ENCODE measurements around the gene CDK2AP2. TPM values are rescaled to one million over a fixed set of nuclear protein-coding genes. Genes with fewer than 3 reads are reported as not detected.

CDK2AP2 gene
- total and polyA plus RNA-seq, 2 donors (not counting 3 experiments of a cell fraction or from before 2014, with no cell fraction given), result 81.2 to 143 TPM

GRCh38 chr11:67484847-67485311 is 23.1 kb downstream of the CDK2AP2 start:
- BruUV-seq (replicated peaks), result no TSS peak
- Histone ChIP-seq H4K20me1 (replicated peaks; ENCODE audit: control insufficient read depth, extremely low read depth, insufficient read depth, low read length) (no peaks in the 10 kb centered on the region), H3K9me1 (replicated peaks; ENCODE audit: control insufficient read depth, extremely low read depth, insufficient read depth, low read length) (no peaks in the 10 kb centered on the region), H2AFZ (ENCODE audit: low read depth, low read length) (no peak overlapping the region), H3K4me1 (ENCODE audit: control insufficient read depth, extremely low read depth, insufficient read depth, low read length) (no peaks in the 10 kb centered on the region), H3K79me2 (ENCODE audit: control insufficient read depth, insufficient read depth, low read length) (no peaks in the 10 kb centered on the region), H3K27ac (ENCODE audit: insufficient read depth, low read depth, low read length) (no peak overlapping the region), H3K36me3 (ENCODE audit: control insufficient read depth in 2 of 2, extremely low read depth in 1 of 2, insufficient read depth in 2 of 2, low read length in 2 of 2) (peaks cover 0 to 3% of the 10 kb centered on the region in 2 experiments), H3K9ac (replicated peaks; ENCODE audit: extremely low read depth, insufficient read depth, low read length) (no peak overlapping the region), H3K9me3 (replicated peaks; ENCODE audit: control insufficient read depth, insufficient read depth, low read length) (no peaks in the 10 kb centered on the region), H3K27me3 (ENCODE audit: control insufficient read depth in 2 of 2, insufficient read depth in 2 of 2, low read length in 2 of 2) (no peaks in the 10 kb centered on the region), H3K4me2 (ENCODE audit: insufficient read depth, low read length) (no peak overlapping the region), H3K4me3 (replicated peaks in 1 of 3; ENCODE audit: insufficient read depth in 1 of 3, low read depth in 1 of 3, low read length in 3 of 3) (no peak overlapping the region)
- no peak for FAIRE-seq
- ChIA-PET CTCF (no interaction called here), POLR2A (no interaction called here)
- dilution Hi-C loops (cut with MboI; ENCODE audit: extremely low pct_ligation_motif_present, low sequenced_read_pairs) (no loop called here), intact Hi-C loops (cut with micrococcal nuclease) (no loop called here)
- TF ChIP-seq POLR2AphosphoS5 (IDR thresholded peaks at IDR 0.05; ENCODE audit: insufficient read depth, low read depth, low read length), result no peak
- no peak for TF ChIP-seq MAX (IDR thresholded peaks at IDR 0.05; ENCODE audit: insufficient read depth, insufficient read length)
- TF ChIP-seq GATA2 (IDR thresholded peaks at IDR 0.05; ENCODE audit: insufficient read depth, insufficient read length, low read depth, low read length), result no peak
- no peak for DNase-seq (ENCODE audit: low read depth, low spot score)

GRCh38 chr11:67483831-67484665 is 23.9 kb downstream of the CDK2AP2 start:
- FAIRE-seq (no peak), DNase-seq (ENCODE audit: low read depth, low spot score) (no peak)
- ChIA-PET CTCF (no interaction called here), POLR2A (no interaction called here)
- Histone ChIP-seq H2AFZ (ENCODE audit: low read depth, low read length) (no peak overlapping the region), H3K4me1 (ENCODE audit: control insufficient read depth, extremely low read depth, insufficient read depth, low read length) (no peaks in the 10 kb centered on the region), H3K27me3 (ENCODE audit: control insufficient read depth in 2 of 2, insufficient read depth in 2 of 2, low read length in 2 of 2) (no peaks in the 10 kb centered on the region), H3K79me2 (ENCODE audit: control insufficient read depth, insufficient read depth, low read length) (no peaks in the 10 kb centered on the region), H3K9me3 (replicated peaks; ENCODE audit: control insufficient read depth, insufficient read depth, low read length) (no peaks in the 10 kb centered on the region), H3K36me3 (ENCODE audit: control insufficient read depth in 2 of 2, extremely low read depth in 1 of 2, insufficient read depth in 2 of 2, low read length in 2 of 2) (peaks cover 0 to 1% of the 10 kb centered on the region in 2 experiments), H4K20me1 (replicated peaks; ENCODE audit: control insufficient read depth, extremely low read depth, insufficient read depth, low read length) (no peaks in the 10 kb centered on the region), H3K9me1 (replicated peaks; ENCODE audit: control insufficient read depth, extremely low read depth, insufficient read depth, low read length) (no peaks in the 10 kb centered on the region), H3K4me2 (ENCODE audit: insufficient read depth, low read length) (no peak overlapping the region), H3K9ac (replicated peaks; ENCODE audit: extremely low read depth, insufficient read depth, low read length) (no peak overlapping the region), H3K27ac (ENCODE audit: insufficient read depth, low read depth, low read length) (no peak overlapping the region), H3K4me3 (replicated peaks in 1 of 3; ENCODE audit: insufficient read depth in 1 of 3, low read depth in 1 of 3, low read length in 3 of 3) (no peak overlapping the region)
- no TSS peak for BruUV-seq (replicated peaks)
- TF ChIP-seq CTCF (IDR thresholded peaks at IDR 0.05; ENCODE audit: extremely low read depth in 1 of 2, insufficient read depth in 1 of 2, low read depth in 1 of 2, low read length in 2 of 2), result no peak
- TF ChIP-seq MAX (IDR thresholded peaks at IDR 0.05; ENCODE audit: insufficient read depth, insufficient read length), result no peak
- TF ChIP-seq POLR2A (IDR thresholded peaks at IDR 0.05; ENCODE audit: low read depth, low read length), result no peak
- no peak for TF ChIP-seq EZH2 (IDR thresholded peaks at IDR 0.05; ENCODE audit: borderline replicate concordance, low read depth, low read length, severe bottlenecking)
- TF ChIP-seq FOS (IDR thresholded peaks at IDR 0.05; ENCODE audit: borderline replicate concordance, insufficient read depth, low read length), result no peak
- TF ChIP-seq POLR2AphosphoS5 (IDR thresholded peaks at IDR 0.05; ENCODE audit: insufficient read depth, low read depth, low read length), result no peak
- TF ChIP-seq JUN (IDR thresholded peaks at IDR 0.05; ENCODE audit: borderline replicate concordance, insufficient read depth, insufficient read length, low read depth), result no peak
- no peak for TF ChIP-seq MYC (IDR thresholded peaks at IDR 0.05; ENCODE audit: low read depth, low read length)
- TF ChIP-seq GATA2 (IDR thresholded peaks at IDR 0.05; ENCODE audit: insufficient read depth, insufficient read length, low read depth, low read length), result no peak
- intact Hi-C loops (cut with micrococcal nuclease), result loop anchor here (1.0 kb wide), 3 partner anchors 15 to 41 kb away; partner anchors contain the start of genes CORO1B and TMEM134
- dilution Hi-C loops (cut with MboI; ENCODE audit: extremely low pct_ligation_motif_present, low sequenced_read_pairs), result no loop called here

Measured in endothelial cell of umbilical vein (primary cell).